ENCODE measurements around the gene SMCO3. TPM values are rescaled to one million over a fixed set of nuclear protein-coding genes. Genes with fewer than 3 reads are reported as not detected.

The SMCO3 gene
- polyA plus RNA-seq (2012; ENCODE audit: insufficient read depth, insufficient read length): not detected

DNA sequence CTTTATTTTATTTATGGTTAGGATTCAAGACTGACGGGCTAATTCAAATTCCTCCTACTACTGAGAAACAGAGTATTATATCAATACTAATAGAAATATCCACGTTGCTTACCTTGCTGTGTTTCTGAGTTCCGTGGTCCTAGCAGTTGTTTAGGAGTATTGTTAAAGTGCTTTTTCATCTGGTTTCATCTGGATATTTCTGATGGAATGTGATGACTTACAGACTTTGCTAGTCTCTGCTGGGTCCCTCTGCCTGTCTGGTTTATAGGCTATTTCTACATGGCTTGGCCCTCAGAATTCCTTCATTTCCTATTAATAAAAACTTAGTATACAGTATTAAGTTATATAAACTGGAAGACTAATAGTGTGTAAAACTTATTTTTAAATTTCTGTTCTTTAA is at the start of gene SMCO3:
Gene SMCO3, minus strand, starts transcription at position 169 of the 400 bp plus-strand sequence. CDS start 7,502 bp downstream, outside the sequence.
- DNase-seq (ENCODE audit: low read depth, low spot score): no peak
- H3K4me3 ChIP-seq (ENCODE audit: low read length): no peak within 1 kb of the TSS

DNA sequence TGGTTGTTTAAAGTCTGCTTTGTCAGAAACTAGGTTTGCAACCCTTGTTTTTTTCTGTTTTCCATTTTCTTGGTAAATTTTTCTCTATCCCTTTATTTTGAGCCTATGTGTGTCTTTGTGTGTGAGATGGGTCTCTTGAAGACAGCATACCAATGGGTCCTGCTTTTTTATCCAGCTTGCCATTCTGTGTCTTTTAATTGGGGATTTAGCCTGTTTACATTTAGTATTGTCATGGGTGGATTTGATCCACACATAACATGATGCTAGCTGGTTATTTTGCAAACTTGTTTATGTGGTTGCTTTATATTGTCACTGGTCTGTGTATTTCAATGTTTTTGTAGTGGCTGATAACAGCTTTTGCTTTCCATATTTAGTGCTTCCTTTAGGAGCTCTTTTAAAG is 46.5 kb upstream of the SMCO3 start:
- no peak overlapping the region for H3K4me3 ChIP-seq (ENCODE audit: low read length)
- no peak for DNase-seq (ENCODE audit: low read depth, low spot score)

DNA sequence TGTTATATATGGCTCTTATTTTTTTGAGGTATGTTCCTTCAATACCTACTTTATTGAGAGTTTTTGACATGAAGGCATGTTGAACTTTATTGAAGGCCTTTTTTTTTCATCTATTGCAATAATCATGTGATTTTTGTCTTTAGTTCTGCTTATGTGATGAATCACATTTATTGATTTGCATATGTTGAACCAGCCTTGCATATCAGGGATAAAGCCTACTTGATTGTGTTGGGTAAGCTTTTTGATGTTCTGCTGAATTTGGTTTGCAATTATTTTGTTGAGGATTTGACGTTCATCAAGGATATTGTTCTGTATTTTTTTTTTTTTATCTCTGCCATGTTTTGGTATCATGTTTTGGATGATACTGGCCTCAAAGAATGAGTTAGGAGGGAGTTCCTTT is 44.5 kb upstream of the SMCO3 start:
- H3K4me3 ChIP-seq (ENCODE audit: low read length): no peak overlapping the region
- no peak for DNase-seq (ENCODE audit: low read depth, low spot score)

DNA sequence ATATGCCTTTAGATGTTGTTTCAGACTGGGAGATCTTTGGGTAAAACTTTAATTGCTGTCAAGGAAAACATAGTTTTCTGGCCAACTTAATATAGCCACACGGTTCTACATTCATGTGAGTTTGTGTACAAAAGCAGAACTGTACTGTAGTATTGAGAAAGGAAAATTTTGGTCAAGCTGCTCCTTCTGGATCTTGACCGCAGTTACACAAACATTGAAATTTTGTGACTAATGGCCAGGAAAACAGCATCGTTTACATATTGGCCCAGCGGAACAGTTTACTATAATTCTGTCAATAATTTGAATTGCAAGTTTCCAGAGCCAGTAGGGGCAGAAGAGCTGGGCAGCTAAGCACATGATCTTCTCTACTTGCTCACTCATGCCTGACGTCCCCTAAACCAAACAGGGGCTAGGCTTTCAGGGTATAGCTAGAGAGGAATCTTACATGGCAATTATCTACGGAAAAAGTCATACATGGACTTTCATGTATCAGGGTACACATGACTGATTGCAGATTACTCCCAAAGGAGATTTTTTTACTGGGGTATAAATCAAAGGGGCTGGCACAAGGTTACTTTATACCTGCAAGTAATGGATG is 40.7 kb upstream of the SMCO3 start:
- DNase-seq (ENCODE audit: low read depth, low spot score): no peak
- no peak overlapping the region for H3K4me3 ChIP-seq (ENCODE audit: low read length)

DNA sequence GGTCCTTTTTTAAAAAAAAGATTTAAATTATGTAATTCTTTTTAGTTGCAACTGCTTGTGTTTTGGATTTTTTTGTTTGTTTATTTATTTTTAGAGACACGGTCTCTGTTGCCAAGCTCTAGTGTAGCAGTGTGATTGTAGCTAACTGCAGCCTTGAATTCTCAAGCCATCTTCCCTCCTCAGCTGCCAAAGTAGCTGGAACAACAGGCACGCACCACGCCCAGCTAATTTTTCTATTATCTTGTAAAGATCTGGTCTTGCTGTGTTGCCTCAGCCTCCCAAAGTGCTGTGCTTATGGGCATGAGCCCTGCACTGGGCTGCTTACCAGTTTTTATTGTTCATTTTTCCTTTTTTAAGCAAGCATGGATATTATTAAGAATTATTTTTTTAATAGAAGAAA is 40.0 kb upstream of the SMCO3 start:
- DNase-seq (ENCODE audit: low read depth, low spot score): no peak
- no peak overlapping the region for H3K4me3 ChIP-seq (ENCODE audit: low read length)

DNA sequence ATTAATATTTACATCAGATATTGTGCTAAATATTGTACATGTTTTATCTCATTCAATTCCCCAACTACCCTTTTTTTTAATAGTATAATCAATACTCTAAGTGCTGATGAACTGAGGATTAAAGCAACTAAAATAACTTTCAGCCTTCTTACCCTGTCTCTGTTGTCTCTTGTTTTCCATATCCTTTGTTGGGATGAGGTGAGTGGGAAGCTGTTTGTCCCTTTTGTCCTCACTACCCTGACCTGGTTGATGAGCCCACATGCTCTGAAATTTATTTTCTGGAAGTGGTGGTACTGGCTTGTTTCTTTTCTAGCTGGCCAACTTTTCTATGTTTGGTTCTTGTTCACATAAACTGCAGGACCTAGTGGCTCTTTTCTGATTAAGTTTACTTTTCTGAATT is 38.9 kb upstream of the SMCO3 start:
- no peak for DNase-seq (ENCODE audit: low read depth, low spot score)
- H3K4me3 ChIP-seq (ENCODE audit: low read length): no peak overlapping the region

DNA sequence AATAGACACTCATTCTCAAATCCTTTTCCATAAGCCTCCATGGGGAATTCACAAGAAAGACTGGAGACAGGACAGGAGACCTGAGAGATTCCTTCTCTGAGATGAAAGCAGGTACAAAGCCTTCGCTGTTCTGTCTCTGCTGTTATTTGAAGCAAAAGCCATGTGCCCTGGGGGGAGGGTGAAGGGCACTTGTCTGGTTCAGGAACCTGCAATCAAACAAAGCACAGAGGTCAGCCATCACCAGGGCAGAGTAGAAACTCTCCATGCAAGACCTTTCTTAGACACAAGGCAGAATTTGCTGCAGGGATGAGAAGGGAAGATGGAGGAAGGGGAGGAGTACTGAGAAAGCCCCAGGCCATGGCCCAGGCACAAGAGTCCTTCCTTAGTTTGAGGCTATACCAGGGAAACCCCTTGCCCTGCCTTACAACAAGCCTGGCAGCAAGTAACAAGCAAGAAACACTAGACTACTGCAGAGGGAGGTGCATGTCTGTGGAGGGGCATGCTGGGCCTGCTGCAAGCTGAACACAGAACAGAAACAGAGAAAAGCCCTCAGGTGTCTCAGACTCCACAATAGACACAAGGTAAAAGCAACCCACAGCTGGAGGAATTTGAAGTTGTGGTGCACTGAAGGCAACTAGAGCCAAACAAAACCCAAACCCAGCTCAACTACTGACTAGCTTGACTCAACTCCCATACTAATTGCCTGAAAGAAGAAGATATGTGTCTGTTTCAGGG is 37.1 kb upstream of the SMCO3 start:
- DNase-seq (ENCODE audit: low read depth, low spot score): no peak
- H3K4me3 ChIP-seq (ENCODE audit: low read length): no peak overlapping the region

DNA sequence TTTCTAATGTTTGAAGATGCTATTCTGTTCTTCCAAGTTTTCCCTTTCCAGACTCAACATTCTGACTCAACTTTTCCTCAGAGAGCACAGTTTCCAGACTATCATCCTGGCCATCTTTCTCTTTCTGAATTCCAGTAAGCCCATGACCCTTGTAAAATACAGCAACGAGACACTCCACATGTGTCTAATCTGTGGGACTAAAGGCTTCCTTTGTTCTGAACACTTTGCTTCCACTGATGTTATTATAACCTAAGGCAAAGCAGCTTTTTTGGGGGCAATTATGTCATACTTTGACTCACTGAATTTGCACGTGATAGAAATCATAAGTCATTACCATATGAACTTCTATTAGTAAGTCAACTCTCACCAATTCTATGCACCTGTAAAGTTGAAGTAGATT is 35.7 kb upstream of the SMCO3 start:
- DNase-seq (ENCODE audit: low read depth, low spot score): no peak
- no peak overlapping the region for H3K4me3 ChIP-seq (ENCODE audit: low read length)

DNA sequence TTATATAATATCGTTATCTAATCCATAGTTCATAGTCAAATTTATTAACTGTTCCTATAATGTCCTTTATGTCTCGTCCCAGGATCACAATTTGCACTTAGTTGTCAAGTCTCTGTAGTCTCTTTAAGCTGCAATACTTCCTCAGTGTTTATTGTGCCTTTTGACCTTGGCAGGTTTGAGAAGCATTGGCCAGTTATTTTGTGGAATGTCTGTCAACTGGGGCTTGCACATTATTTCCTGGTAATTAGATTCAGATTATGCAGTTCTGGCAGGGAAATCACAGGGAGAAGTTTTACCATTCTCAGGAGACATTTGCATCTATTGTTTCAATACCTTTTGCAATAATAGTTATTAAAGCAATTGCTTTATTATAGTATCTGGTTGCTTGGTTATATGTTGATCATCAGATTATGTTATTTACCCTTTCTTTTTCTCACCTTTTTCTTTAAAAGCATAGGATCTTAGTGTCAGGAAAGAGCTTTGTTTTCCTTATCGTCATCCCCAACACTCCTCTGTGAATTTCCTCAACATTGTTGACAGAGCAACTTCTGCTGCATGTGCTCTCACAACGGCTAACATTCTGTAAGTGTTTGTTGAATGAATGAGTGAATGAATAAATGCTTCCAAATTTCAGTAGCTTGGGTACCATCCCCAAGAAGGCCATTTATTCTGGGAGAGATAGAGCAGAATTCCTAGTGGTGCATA is 33.0 kb upstream of the SMCO3 start:
- H3K4me3 ChIP-seq (ENCODE audit: low read length): no peak overlapping the region
- DNase-seq (ENCODE audit: low read depth, low spot score): no peak

DNA sequence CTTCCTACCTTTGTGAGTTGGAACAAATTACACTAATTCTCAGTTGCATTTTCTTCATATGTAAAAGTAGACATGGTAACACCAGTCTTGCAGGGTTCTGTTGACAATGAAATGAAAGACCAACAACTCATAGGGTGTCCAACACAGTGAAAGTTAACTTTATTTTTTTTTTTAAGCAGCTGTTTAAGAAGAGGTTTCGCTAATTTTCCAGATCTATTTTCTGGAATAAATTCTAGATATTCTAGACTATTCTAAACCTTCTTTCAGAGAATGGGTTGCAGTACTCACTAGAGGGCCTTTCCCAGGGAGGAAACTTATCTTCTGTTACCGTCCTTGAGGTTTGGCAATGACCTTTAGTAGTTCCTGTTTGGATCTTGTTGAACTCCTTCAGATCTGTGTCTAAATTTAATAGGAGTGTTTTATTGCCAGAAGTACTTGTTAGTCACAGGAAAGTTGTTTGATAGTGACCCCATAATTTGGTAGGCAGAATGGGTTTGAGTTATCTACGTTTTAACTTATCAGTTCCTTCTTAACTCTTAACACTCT is 32.1 kb upstream of the SMCO3 start:
- H3K4me3 ChIP-seq (ENCODE audit: low read length): no peak overlapping the region
- no peak for DNase-seq (ENCODE audit: low read depth, low spot score)

DNA sequence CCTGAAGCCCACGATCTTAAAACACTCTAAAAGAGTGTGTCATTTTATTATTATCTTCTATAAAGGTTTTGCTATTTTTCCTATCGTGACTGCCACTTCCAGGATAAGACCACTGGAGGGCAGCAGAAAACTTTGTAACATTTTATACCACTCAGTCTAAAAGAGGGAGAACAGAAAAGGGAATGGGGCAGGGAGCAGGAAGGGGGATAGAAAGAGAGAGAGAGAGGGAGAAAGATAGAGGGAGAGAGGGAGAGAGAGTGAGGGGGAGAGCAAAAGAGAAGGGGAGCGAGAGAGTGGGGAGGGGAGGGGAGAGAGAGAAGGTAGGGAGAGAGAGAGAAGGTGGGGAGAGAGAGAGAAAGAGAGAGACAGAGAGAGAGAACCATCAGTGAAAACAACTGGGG is 31.4 kb upstream of the SMCO3 start:
- H3K4me3 ChIP-seq (ENCODE audit: low read length): no peak overlapping the region
- DNase-seq (ENCODE audit: low read depth, low spot score): peak; percentile 31

DNA sequence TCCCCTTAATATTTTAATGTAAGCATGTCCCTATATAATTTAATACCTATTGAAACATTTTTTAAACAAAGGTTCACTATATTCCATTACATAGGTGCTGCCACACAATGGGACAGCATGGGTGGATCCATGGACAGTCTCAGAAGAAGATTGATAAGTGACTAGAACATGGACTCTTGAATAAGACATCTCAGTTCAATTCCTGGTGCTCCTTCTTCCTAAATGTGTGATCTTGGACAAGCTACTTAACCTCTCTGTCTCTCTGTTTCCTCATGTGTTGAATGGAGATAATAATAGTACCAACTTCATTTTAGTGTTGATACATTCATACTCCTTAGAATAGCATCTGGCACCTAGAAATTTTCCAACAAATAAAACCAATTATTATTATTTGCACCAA is 30.4 kb upstream of the SMCO3 start:
- H3K4me3 ChIP-seq (ENCODE audit: low read length): no peak overlapping the region
- DNase-seq (ENCODE audit: low read depth, low spot score): no peak

DNA sequence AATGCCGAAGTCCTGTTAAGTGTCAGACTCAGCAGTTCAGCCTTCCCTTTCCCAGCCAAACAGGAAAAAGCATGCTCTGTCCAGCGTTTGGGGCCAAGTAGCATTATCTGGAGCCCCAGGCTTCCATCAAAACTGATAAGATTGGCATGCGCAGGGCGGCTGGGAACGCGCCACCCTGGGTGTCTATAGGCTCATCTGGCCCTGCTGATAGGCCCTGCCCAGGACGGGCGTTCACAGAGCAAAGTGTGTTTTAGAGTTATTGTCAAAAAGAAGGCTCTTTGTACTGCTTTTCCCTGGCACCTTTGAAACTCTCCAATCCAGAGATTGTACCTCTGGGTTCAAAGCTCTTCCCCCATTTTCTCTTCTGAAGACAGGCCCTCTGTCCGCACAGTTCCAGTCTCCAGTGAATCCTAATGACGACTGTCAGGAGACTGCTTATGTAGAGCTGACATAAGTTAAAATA is 29.5 kb upstream of the SMCO3 start, which contains the start of gene ART4:
Gene ART4, minus strand, starts transcription at position 102 of the 463 bp plus-strand sequence. CDS start 413 bp downstream, outside the sequence.
- no peak for DNase-seq (ENCODE audit: low read depth, low spot score)
- no peak within 1 kb of the TSS for H3K4me3 ChIP-seq (ENCODE audit: low read length)

DNA sequence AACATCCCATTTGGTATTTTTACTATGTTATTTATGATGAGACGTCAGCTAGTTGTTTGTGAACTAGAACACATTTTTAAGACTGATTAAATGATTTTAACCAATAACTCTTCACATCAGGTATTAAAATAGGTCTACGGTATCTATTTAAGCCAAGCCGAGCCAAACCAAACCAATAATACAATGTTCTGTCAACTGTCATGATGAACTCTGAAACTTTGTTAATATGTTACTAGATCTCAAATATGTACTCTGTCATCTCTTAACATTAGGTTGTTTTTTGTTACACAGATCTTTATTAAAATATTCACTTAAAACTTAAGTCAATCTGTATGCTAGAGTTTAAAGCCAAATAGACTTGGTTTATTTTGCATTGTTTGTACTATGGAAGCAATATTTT is 28.3 kb upstream of the SMCO3 start:
- no peak for DNase-seq (ENCODE audit: low read depth, low spot score)
- H3K4me3 ChIP-seq (ENCODE audit: low read length): no peak overlapping the region

DNA sequence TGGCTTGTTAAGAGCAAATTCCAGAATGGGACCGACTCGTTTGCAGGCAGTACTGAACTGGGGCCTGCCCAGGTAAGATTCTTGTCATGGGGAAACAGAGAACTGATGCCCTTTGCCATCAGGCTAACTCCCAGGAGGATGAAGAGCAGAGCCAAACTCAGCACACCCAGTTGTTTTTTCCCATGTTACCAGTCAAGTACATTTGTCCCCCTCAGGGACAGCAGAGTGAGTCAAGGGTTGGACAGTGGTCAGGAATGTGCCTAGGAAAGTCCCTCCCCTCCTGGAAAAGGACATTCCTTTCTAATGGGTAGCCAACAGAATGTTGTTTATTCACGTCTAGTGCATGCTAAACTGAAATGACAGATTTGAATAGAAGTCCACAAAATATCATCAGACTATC is 27.8 kb upstream of the SMCO3 start:
- no peak for DNase-seq (ENCODE audit: low read depth, low spot score)
- no peak overlapping the region for H3K4me3 ChIP-seq (ENCODE audit: low read length)

DNA sequence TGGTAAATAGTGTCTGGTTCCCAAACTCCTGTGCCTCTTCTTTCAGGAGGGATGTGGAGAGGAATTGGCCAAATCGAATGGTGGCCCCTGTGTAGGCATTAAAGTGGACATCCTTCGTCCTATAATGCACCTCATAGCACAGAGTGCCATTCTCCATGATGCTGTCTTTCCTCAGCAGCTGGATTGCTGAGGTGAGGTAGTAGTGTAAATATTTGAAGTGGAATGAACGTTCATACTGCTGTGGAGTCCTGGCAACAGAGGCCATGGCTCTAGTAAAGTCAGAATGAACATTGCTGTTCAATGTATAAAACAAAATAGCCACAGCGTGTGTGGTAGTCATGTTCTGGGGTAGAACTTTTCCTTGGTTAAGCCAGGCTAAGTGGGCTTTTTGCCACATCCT is 26.6 kb upstream of the SMCO3 start:
- no peak for DNase-seq (ENCODE audit: low read depth, low spot score)
- H3K4me3 ChIP-seq (ENCODE audit: low read length): no peak overlapping the region

DNA sequence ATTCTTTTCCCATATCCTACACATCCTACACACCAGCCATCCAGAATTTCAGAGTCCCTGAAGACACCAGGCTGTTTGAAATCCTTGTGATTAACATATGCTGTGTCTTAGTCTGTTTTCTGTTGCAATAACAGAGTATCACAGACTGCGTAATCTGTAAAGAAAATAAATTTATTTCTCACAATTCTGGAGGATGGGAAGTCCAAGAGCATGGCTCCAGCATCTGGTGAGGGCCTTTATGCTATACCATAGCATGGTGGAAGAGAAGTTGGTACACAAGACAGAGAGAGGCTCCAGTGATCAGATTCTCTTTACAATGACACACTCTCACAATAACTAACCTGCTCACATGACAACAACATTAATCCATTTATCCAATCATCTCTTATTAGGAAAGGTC is 25.3 kb upstream of the SMCO3 start:
- DNase-seq (ENCODE audit: low read depth, low spot score): no peak
- no peak overlapping the region for H3K4me3 ChIP-seq (ENCODE audit: low read length)

DNA sequence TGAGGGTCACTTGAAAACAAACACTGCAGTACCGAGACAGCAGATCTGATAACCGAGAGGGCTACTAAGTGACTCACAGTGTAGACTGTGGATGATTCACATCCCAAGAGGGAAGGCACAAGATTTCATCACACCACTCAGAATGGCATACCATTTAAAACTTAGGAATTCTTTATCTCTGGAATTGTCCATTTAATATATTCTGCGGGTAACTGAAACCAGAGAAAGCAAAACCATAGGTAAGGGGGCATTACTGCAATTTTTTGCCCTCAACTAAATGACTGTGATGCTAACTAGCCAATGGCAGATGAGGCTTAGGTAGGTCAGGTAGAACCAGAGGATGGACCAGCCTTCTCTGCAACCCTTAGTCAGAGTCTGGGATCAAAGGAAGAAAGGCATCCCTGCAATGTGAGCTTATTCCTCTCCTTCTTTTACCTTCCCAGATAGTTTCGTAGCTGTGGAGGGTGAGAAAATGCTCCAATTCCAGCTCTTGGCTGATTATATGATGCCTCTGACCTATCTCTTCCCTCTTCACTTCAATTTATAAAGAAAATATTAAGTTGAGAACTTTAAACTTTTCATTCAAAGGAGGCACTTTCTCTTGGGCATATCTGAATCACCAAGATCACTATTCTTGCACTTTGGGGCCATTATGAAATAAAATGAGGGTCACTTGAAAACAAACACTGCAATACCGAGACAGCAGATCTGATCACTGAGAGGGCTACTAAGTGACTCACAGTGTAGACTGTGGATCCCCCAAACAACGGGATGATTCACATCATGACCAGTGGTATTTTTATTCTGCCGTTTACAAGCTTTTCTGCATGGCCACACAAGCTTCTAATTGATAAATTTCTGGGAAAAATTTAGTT is 22.6 kb upstream of the SMCO3 start:
- H3K4me3 ChIP-seq (ENCODE audit: low read length): no peak overlapping the region
- DNase-seq (ENCODE audit: low read depth, low spot score): no peak

DNA sequence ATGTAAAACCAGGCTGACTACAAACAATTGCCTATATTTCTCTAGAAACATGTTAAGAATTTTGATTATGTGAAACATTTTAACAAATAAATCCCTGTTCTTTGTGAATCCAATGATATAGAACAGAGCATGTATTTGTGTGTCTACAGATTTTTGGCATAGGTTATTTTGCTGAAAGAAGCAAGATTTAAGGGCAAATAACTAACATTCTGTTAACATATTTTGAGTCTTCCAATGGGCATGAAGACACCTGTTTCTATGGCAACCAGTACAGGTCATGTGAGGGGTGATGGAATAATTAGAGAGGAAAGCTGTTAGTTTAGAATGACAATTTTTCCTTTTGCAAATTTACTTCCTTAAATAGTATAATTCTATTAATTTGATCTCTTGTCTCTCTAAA is 20.5 kb upstream of the SMCO3 start:
- no peak overlapping the region for H3K4me3 ChIP-seq (ENCODE audit: low read length)
- DNase-seq (ENCODE audit: low read depth, low spot score): no peak
